Natural killer cell (primary cell): ENCODE measurements around the gene CCDC9B. TPM values are rescaled to one million over a fixed set of nuclear protein-coding genes. Genes with fewer than 3 reads are reported as not detected.

Experiments used
- ATAC-seq, 3 donors: fragments of 150-1000 bp in 2 of 3; fragments of 200-7000 bp in 1 of 3; cut with Tn5 transposase; 1 replicate in 1 of 3; 2 replicates in 2 of 3; pipeline ENCODE4 v1.10.0; 2021; ENCODE audit warnings: mild to moderate bottlenecking in 2 of 3, moderate library complexity in 2 of 3
- DNase-seq, 2 donors: peaks; one replicate each; pipeline versions ENCODE4 v3.0.0 to v3.0.0-alpha.2; 2013 to 2021; ENCODE audit warnings: mixed read lengths in 1 of 2
- H3K27ac ChIP-seq: one replicate; pipeline ENCODE4 v1.5.1; 2013; ENCODE audit warnings: mild to moderate bottlenecking, low read length
- H3K27me3 ChIP-seq: one replicate; pipeline ENCODE4 v1.6.1; 2013; ENCODE audit warnings: low read length; ENCODE audit not compliant: control insufficient read depth, insufficient read depth
- H3K36me3 ChIP-seq: one replicate; pipeline ENCODE4 v1.6.1; 2013; ENCODE audit warnings: low read length; ENCODE audit not compliant: control insufficient read depth, insufficient read depth
- H3K4me1 ChIP-seq: one replicate; pipeline ENCODE4 v1.6.1; 2013; ENCODE audit warnings: low read length; ENCODE audit not compliant: control insufficient read depth, insufficient read depth
- H3K4me3 ChIP-seq: one replicate; pipeline ENCODE4 v1.5.1; 2013; ENCODE audit warnings: low read length
- H3K9me3 ChIP-seq: one replicate; pipeline ENCODE4 v1.6.1; 2013; ENCODE audit warnings: low read length; ENCODE audit not compliant: control insufficient read depth, insufficient read depth
- H3K27ac Mint-ChIP-seq, 2 donors: one replicate each; pipeline ENCODE4 v1.8.0; 2022; ENCODE audit warnings: mild to moderate bottlenecking in 2 of 2, mixed read lengths in 2 of 2, moderate library complexity in 1 of 2
- H3K27me3 Mint-ChIP-seq, 2 donors: one replicate each; pipeline ENCODE4 v1.8.0; 2022; ENCODE audit warnings: low read depth in 2 of 2, mixed read lengths in 2 of 2
- H3K36me3 Mint-ChIP-seq: one replicate; pipeline ENCODE4 v1.8.0; 2022; ENCODE audit warnings: mixed read lengths
- H3K4me1 Mint-ChIP-seq, 2 donors: one replicate each; pipeline ENCODE4 v1.8.0; 2022; ENCODE audit warnings: mixed read lengths in 2 of 2
- H3K4me3 Mint-ChIP-seq: one replicate; pipeline ENCODE4 v1.8.0; 2022; ENCODE audit warnings: mild to moderate bottlenecking, moderate library complexity, mixed read lengths
- H3K9me3 Mint-ChIP-seq, 2 donors: one replicate each; pipeline ENCODE4 v1.8.0; 2022; ENCODE audit warnings: mixed read lengths in 2 of 2
- CTCF ChIP-seq: fragments of 200-600 bp; IDR thresholded peaks from one replicate; pipeline ENCODE4 v1.8.0; 2022; ENCODE audit warnings: antibody characterized with exemption
- WGBS: methylation state at CpG from one replicate; pipeline ENCODE4 v1.1.7; 2013; ENCODE audit warnings: missing lambda C conversion rate; ENCODE audit not compliant: insufficient coverage; 5-methylcytosine and 5-hydroxymethylcytosine counted together
- intact Hi-C: fragments of 100-400 bp; cut with micrococcal nuclease; formaldehyde crosslinking; loops from one replicate; pipeline ENCODE4 v1.14.2; 2022
- total RNA-seq, 4 donors: library from RNA; stranded (reverse); fragments of 120-200 nt in 1 of 4; gene quantifications; one replicate each; pipeline versions ENCODE4 v1.2.3 to v1.2.4, GENCODE V29; 2013 to 2022

Gene CCDC9B
- total RNA-seq, 3 donors from 2014 or later (not counting 1 experiment from before 2014, with no cell fraction given): 4.4 to 5.3 (median 4.7) TPM

GRCh38 chr15:40355976-40356585, 15.3 kb upstream of the CCDC9B start:
- no peak for DNase-seq
- Histone ChIP-seq H3K4me3 (no peak overlapping the region), H3K4me1 (peaks cover 18% of the 10 kb centered on the region), H3K36me3 (no peaks in the 10 kb centered on the region), H3K27ac (no peak overlapping the region), H3K9me3 (no peaks in the 10 kb centered on the region), H3K27me3 (no peaks in the 10 kb centered on the region)
- WGBS: 70% methylated on average over 4 of the region's 5 CpGs
- no peak for TF ChIP-seq CTCF
- peaks cover 11 to 21% of the 10 kb centered on the region in 2 donors for H3K4me1 Mint-ChIP-seq
- no peak overlapping the region for H3K4me3 Mint-ChIP-seq
- H3K27ac Mint-ChIP-seq: no peak overlapping the region
- intact Hi-C loops: no loop called here
- ATAC-seq: no peak
- peaks cover 0 to 9% of the 10 kb centered on the region in 2 donors for H3K27me3 Mint-ChIP-seq
- H3K9me3 Mint-ChIP-seq: no peaks in the 10 kb centered on the region
- no peaks in the 10 kb centered on the region for H3K36me3 Mint-ChIP-seq

GRCh38 chr15:40354408-40355171, 13.9 kb upstream of the CCDC9B start:
- Histone ChIP-seq H3K4me3 (no peak overlapping the region), H3K36me3 (no peaks in the 10 kb centered on the region), H3K27me3 (no peaks in the 10 kb centered on the region), H3K4me1 (peaks cover 18% of the 10 kb centered on the region), H3K27ac (no peak overlapping the region), H3K9me3 (no peaks in the 10 kb centered on the region)
- intact Hi-C loops: no loop called here
- no peaks in the 10 kb centered on the region for H3K9me3 Mint-ChIP-seq
- whole genome bisulfite sequencing: 51% methylated on average over 7 of the region's 9 CpGs
- peaks cover 0 to 9% of the 10 kb centered on the region in 2 donors for H3K27me3 Mint-ChIP-seq
- no peak for DNase-seq
- no peak for ATAC-seq
- H3K4me1 Mint-ChIP-seq: peaks cover 10 to 21% of the 10 kb centered on the region in 2 donors
- no peak overlapping the region for H3K27ac Mint-ChIP-seq
- H3K4me3 Mint-ChIP-seq: no peak overlapping the region
- H3K36me3 Mint-ChIP-seq: no peaks in the 10 kb centered on the region
- TF ChIP-seq CTCF: no peak

DNA sequence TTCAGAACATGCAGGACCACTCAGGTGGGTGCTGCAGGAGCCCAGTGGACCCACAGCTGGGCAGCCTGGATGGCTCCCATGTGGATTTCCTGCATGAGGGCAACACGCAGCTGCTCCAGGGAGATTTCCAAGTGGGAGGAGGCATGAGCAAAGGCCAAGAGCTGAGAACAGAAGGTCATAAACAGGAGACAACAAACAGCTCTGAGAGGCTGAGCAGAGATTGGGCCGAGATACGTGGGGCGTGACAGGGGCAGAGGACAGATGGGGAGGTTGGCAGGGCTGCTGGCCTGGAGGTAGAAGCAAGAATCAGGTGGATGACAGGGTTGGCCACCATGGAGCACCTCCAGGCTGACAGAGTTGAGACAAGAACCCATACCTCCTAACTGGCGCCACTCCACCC, 13.0 kb upstream of the CCDC9B start:
- no peak for TF ChIP-seq CTCF
- intact Hi-C loops: no loop called here
- DNase-seq: no peak
- Histone ChIP-seq H3K4me3 (no peak overlapping the region), H3K36me3 (no peaks in the 10 kb centered on the region), H3K4me1 (peaks cover 14% of the 10 kb centered on the region), H3K9me3 (no peaks in the 10 kb centered on the region), H3K27me3 (no peaks in the 10 kb centered on the region), H3K27ac (no peak overlapping the region)
- no peak for ATAC-seq
- Mint-ChIP-seq H3K4me3 (no peak overlapping the region), H3K27me3 (peaks cover 0 to 9% of the 10 kb centered on the region in 2 donors), H3K36me3 (no peaks in the 10 kb centered on the region), H3K4me1 (peaks cover 1 to 15% of the 10 kb centered on the region in 2 donors), H3K27ac (no peak overlapping the region), H3K9me3 (no peaks in the 10 kb centered on the region)
- WGBS: 91% methylated on average over 5 of the region's 5 CpGs
